PC-9 (cell line): ENCODE measurements around the gene PXDN. TPM values are rescaled to one million over a fixed set of nuclear protein-coding genes. Genes with fewer than 3 reads are reported as not detected.

Source experiments
- BruUV-seq: library from RNA; stranded (reverse); fragments of 400-500 nt; replicated peaks from 2 replicates; lab custom pipeline; 2021; lab: Mats Ljungman, UMichigan
- CTCF ChIA-PET: fragments of 300-600 bp; sonication (Branson Sonifier 250); formaldehyde crosslinking; loops from one replicate; lab custom pipeline; 2022; ENCODE audit warnings: antibody characterized with exemption; lab: Charles Lee
- POLR2A ChIA-PET: fragments of 300-600 bp; sonication (Branson Sonifier 250); formaldehyde crosslinking; loops from one replicate; lab custom pipeline; 2022; ENCODE audit warnings: antibody characterized with exemption; ENCODE audit not compliant: unreplicated experiment; lab: Charles Lee
- DNase-seq, 2 experiments: peaks; one replicate each; pipeline versions ENCODE4 v3.0.0 to v3.0.0-alpha.2; 2015 to 2022; ENCODE audit warnings: mixed read lengths in 1 of 2
- H2AFZ ChIP-seq: fragments of 200-600 bp; sonication (generic); 2 replicates; pipeline ENCODE4 v1.8.1; 2017; ENCODE audit warnings: antibody characterized with exemption
- H3F3A ChIP-seq: fragments of 200-600 bp; sonication (generic); 2 replicates; pipeline ENCODE4 v1.8.1; 2017; ENCODE audit warnings: antibody characterized with exemption, mild to moderate bottlenecking, low read depth; ENCODE audit not compliant: insufficient read depth
- H3K27ac ChIP-seq: fragments of 200-600 bp; sonication (generic); 2 replicates; pipeline ENCODE4 v1.6.1; 2016; ENCODE audit warnings: mixed run types
- H3K27me3 ChIP-seq: fragments of 200-600 bp; sonication (generic); 2 replicates; pipeline ENCODE4 v1.6.1; 2016; ENCODE audit warnings: low read depth, mixed run types; ENCODE audit not compliant: insufficient read depth
- H3K36me3 ChIP-seq: fragments of 200-600 bp; sonication (generic); 2 replicates; pipeline ENCODE4 v1.6.1; 2016; ENCODE audit warnings: low read depth, mixed run types
- H3K4me1 ChIP-seq: fragments of 200-600 bp; sonication (generic); replicated peaks from 2 replicates; pipeline ENCODE4 v1.6.1; 2016; ENCODE audit warnings: mixed run types; ENCODE audit not compliant: insufficient read depth
- H3K4me2 ChIP-seq: fragments of 200-600 bp; sonication (generic); 2 replicates; pipeline ENCODE4 v1.6.1; 2017; ENCODE audit warnings: mixed run types
- H3K4me3 ChIP-seq: fragments of 200-600 bp; sonication (generic); 2 replicates; pipeline ENCODE4 v1.6.1; 2016; ENCODE audit warnings: mixed run types
- H3K79me2 ChIP-seq: fragments of 200-600 bp; sonication (generic); 2 replicates; pipeline ENCODE4 v1.6.1; 2017; ENCODE audit warnings: low read depth, mixed run types
- H3K9me2 ChIP-seq: fragments of 200-600 bp; sonication (generic); 2 replicates; pipeline ENCODE4 v1.8.1; 2017; ENCODE audit warnings: mild to moderate bottlenecking; ENCODE audit not compliant: insufficient read depth
- H3K9me3 ChIP-seq: fragments of 200-600 bp; sonication (generic); 2 replicates; pipeline ENCODE4 v1.8.1; 2016; ENCODE audit warnings: low read depth; ENCODE audit not compliant: insufficient read depth
- H4K20me1 ChIP-seq: fragments of 200-600 bp; sonication (generic); 2 replicates; pipeline ENCODE4 v1.8.1; 2017; ENCODE audit not compliant: insufficient read depth
- EZH2 ChIP-seq: fragments of 200-600 bp; sonication (generic); IDR thresholded peaks from 2 replicates; pipeline ENCODE4 v1.8.0; 2017; ENCODE audit warnings: antibody characterized with exemption, low read depth
- intact Hi-C: fragments of 100-400 bp; cut with micrococcal nuclease; formaldehyde crosslinking; loops from one replicate; pipeline ENCODE4 v1.10.0; 2022; ENCODE audit not compliant: unreplicated experiment
- total RNA-seq: library from RNA; stranded (reverse); gene quantifications from 2 replicates; pipeline ENCODE4 v1.2.3, GENCODE V29; 2021
- TF ChIP-seq, protein P1 (sequence below): fragments of 200-600 bp; sonication (generic); conservative IDR thresholded peaks from 2 replicates; pipeline ENCODE4 v1.6.1; 2017; ENCODE audit warnings: mixed run types, antibody characterized with exemption, mild to moderate bottlenecking, moderate library complexity

PXDN gene
- total RNA-seq, 1 experiment from 2014 or later: 91.1 TPM

DNA sequence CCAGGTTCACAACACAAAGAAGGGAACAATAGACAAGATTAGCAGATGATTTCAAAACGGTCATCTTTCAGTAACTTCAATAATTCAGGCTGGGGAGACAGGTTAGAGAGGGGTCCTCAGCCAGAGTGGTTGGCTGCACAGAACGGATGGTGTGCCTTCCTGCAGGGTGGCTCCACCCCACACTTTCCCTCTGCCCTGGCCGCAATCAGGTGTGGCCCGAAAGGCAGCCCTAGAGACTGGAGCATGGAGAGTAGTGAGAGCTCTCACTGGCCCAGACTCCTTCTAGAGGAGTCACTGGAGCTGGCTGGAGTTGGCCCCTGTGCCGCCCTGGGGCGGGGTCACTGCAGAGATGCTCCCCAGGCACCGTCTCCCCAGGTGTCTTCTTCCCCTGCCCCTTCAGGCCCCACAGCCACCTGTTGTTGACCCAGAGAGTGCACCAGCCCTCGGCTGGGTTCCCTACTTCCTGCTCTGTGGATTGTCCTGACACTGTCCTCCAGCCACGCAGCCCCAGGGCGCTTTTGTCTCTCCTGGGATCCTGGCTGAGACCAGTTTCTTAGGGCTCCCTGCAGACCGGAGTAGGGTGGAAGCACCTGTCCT, 126.8 kb downstream of the PXDN start:
- ChIA-PET CTCF (no interaction called here), POLR2A (no interaction called here)
- no peaks in the 10 kb centered on the region for H4K20me1 ChIP-seq
- BruUV-seq: no TSS peak
- no peaks in the 10 kb centered on the region for H3K9me3 ChIP-seq
- H2AFZ ChIP-seq: no peak overlapping the region
- H3K27me3 ChIP-seq: peaks cover 7% of the 10 kb centered on the region; the same call in 1 of the 2 replicates
- peak overlapping the region; percentile 33; the same call in 1 of the 2 replicates for H3K27ac ChIP-seq
- peak; percentile 51 to 71 for DNase-seq
- H3K4me2 ChIP-seq: peak overlapping the region; percentile 30; the same call in 1 of the 2 replicates
- H3K4me1 ChIP-seq: peaks cover 33% of the 10 kb centered on the region
- no peak overlapping the region for H3K4me3 ChIP-seq
- H3F3A ChIP-seq: peaks cover 5% of the 10 kb centered on the region; the same call in 1 of the 2 replicates
- H3K36me3 ChIP-seq: no peaks in the 10 kb centered on the region
- no peaks in the 10 kb centered on the region for H3K79me2 ChIP-seq
- intact Hi-C loops: no loop called here
- H3K9me2 ChIP-seq: no peaks in the 10 kb centered on the region
- TF ChIP-seq EZH2: no peak
- TF ChIP-seq, protein P1, sequence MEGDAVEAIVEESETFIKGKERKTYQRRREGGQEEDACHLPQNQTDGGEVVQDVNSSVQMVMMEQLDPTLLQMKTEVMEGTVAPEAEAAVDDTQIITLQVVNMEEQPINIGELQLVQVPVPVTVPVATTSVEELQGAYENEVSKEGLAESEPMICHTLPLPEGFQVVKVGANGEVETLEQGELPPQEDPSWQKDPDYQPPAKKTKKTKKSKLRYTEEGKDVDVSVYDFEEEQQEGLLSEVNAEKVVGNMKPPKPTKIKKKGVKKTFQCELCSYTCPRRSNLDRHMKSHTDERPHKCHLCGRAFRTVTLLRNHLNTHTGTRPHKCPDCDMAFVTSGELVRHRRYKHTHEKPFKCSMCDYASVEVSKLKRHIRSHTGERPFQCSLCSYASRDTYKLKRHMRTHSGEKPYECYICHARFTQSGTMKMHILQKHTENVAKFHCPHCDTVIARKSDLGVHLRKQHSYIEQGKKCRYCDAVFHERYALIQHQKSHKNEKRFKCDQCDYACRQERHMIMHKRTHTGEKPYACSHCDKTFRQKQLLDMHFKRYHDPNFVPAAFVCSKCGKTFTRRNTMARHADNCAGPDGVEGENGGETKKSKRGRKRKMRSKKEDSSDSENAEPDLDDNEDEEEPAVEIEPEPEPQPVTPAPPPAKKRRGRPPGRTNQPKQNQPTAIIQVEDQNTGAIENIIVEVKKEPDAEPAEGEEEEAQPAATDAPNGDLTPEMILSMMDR: no peak

DNA sequence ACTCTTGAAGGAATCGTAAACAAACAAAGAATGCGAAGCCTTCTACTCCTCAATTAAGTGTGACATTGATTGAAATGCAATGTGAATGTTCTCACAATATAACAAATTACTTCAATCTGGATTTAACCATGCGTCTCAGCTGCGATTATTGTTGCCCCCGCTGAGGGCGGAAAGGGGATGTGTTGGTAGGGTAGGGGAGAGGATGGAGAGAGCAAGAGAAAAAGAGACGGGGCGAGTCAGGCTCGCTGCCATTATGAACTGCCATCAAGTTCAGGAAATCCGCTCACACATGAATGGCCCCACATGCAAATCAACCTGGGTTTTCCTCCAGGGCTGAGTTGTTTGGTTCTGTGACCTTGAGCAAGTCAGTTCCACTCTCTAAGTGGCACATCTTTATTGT, 129.8 kb downstream of the PXDN start:
- Histone ChIP-seq H3K4me3 (no peak overlapping the region), H3K36me3 (no peaks in the 10 kb centered on the region), H3K4me2 (no peak overlapping the region), H2AFZ (no peak overlapping the region), H3K9me2 (no peaks in the 10 kb centered on the region), H3K27me3 (peaks cover 8% of the 10 kb centered on the region; the same call in 1 of the 2 replicates), H3K79me2 (no peaks in the 10 kb centered on the region), H3K9me3 (no peaks in the 10 kb centered on the region), H4K20me1 (no peaks in the 10 kb centered on the region), H3F3A (peaks cover 5% of the 10 kb centered on the region; the same call in 1 of the 2 replicates), H3K27ac (no peak overlapping the region), H3K4me1 (peaks cover 33% of the 10 kb centered on the region)
- TF ChIP-seq, protein P1: no peak
- no peak for TF ChIP-seq EZH2
- ChIA-PET CTCF (interaction anchor here (0.6 kb wide), 1 partner anchor 93 kb away, joined by 4 read pairs; no protein-coding TSS in a partner anchor), POLR2A (no interaction called here)
- intact Hi-C loops: no loop called here
- no peak for DNase-seq
- BruUV-seq: no TSS peak

DNA sequence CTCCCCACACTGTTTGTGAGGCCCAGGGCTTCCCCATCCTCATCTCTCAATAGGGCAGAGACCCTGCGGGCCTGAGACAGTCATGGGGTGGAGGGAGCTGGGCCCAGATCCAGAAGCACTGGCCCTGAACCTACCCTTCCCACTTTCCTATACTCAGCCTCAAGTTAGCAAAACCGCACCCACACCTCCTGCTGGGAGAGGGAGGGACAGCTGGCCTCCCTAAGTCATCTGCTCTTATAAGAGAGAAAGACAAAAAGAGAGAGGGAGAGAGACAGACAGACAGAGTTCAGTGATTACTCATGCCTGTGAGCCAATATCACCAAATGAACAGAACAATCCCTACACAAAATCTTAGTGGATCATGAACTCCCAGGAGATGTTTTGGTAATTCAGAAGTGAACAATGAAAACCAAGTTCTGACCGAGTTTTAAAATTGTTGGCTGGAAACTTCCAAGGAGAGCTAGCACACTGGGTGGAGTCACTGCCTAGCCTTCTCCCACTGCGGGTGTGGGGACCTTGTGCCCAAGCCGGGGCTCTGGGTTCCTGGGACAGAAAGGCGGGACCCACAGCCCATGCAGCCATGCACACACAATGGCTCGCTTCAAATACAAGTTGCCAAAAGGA, 130.5 kb downstream of the PXDN start:
- DNase-seq: peak in 1 of 2 experiments; percentile 41

More for the DNA sequence above, 130.5 kb downstream of the PXDN start:
- peaks cover 12% of the 10 kb centered on the region; the same call in 1 of the 2 replicates for H3K27me3 ChIP-seq
- CTCF ChIA-PET: interaction anchor here (0.6 kb wide), 1 partner anchor 94 kb away, joined by 4 read pairs; no protein-coding TSS in a partner anchor
- H3K27ac ChIP-seq: peak overlapping the region; percentile 1; the same call in 1 of the 2 replicates
- H3K9me3 ChIP-seq: no peaks in the 10 kb centered on the region
- no peak overlapping the region for H3K4me2 ChIP-seq
- POLR2A ChIA-PET: no interaction called here
- no TSS peak for BruUV-seq
- TF ChIP-seq, protein P1: no peak
- TF ChIP-seq EZH2: no peak
- H3F3A ChIP-seq: peaks cover 5% of the 10 kb centered on the region; the same call in 1 of the 2 replicates
- peaks cover 33% of the 10 kb centered on the region for H3K4me1 ChIP-seq
- no peak overlapping the region for H3K4me3 ChIP-seq
- no peaks in the 10 kb centered on the region for H3K79me2 ChIP-seq
- H2AFZ ChIP-seq: no peak overlapping the region
- H3K9me2 ChIP-seq: no peaks in the 10 kb centered on the region
- intact Hi-C loops: no loop called here
- H4K20me1 ChIP-seq: no peaks in the 10 kb centered on the region
- no peaks in the 10 kb centered on the region for H3K36me3 ChIP-seq
